GM12878 (cell line): ENCODE measurements around the gene SCLT1. TPM values are rescaled to one million over a fixed set of nuclear protein-coding genes. Genes with fewer than 3 reads are reported as not detected.
A peak's percentile ranks its signal among the peaks of the same experiment; 100 is the strongest.

Experiments used
- CBX5 ChIP-seq: sonication (generic); IDR thresholded peaks from 2 replicates; pipeline ENCODE4 v1.6.1; 2016; ENCODE audit warnings: low read depth, moderate library complexity, mild to moderate bottlenecking, inconsistent platforms
- EED ChIP-seq: sonication (generic); IDR thresholded peaks from 2 replicates; pipeline ENCODE4 v1.6.1; 2016; ENCODE audit warnings: antibody characterized with exemption, low read depth
- NFIC ChIP-seq: IDR thresholded peaks from 2 replicates; pipeline ENCODE4 v1.6.1; 2012; ENCODE audit warnings: low read depth, mild to moderate bottlenecking, inconsistent platforms, low read length, moderate library complexity
- RAD21 ChIP-seq: IDR thresholded peaks from 2 replicates; pipeline ENCODE4 v1.6.1; 2011; ENCODE audit warnings: mild to moderate bottlenecking, low read depth, low read length, moderate library complexity; ENCODE audit not compliant: insufficient read depth
- polyA plus RNA-seq, 11 experiments: library from polyadenylated mRNA; depleted of rRNA in 4 of 11; unstranded in 6 of 11; stranded (reverse) in 5 of 11; fragments of >200 nt; fragmentation: Nextera tagmentation in 4 of 11; fragmentation: Illumina TruSeq in 1 of 11; extraction: Ambion mirVana in 4 of 11; extraction: Trizol in 1 of 11; gene quantifications; 1 replicate in 1 of 11; 2 replicates in 10 of 11; pipeline versions ENCODE4 v1.2.1 to v1.2.3, GENCODE V29; 2011 to 2016; ENCODE audit warnings: inconsistent platforms in 2 of 11, missing spikeins in 2 of 11, low read depth in 1 of 11
- total RNA-seq, 4 experiments: library from RNA; depleted of rRNA in 3 of 4; stranded (reverse); fragments of >200 nt in 3 of 4; fragmentation: Illumina TruSeq in 1 of 4; extraction: Trizol in 1 of 4; gene quantifications; 2 replicates each; pipeline versions ENCODE4 v1.2.1 to v1.2.3, GENCODE V29; 2013 to 2021
- TF ChIP-seq, protein P1 (sequence below): IDR thresholded peaks from 2 replicates; pipeline ENCODE4 v1.6.1; 2011; ENCODE audit warnings: low read depth, mild to moderate bottlenecking, low read length, moderate library complexity, borderline replicate concordance; ENCODE audit errors: extremely low read depth
- TF ChIP-seq, protein P2 (sequence below), 3 experiments: IDR thresholded peaks in 2 of 3; conservative IDR thresholded peaks in 1 of 3; 2 replicates each; pipeline ENCODE4 v1.5.1; 2011; ENCODE audit warnings: low read depth in 3 of 3, low read length in 3 of 3, mild to moderate bottlenecking in 3 of 3, control low read depth in 2 of 3, moderate library complexity in 2 of 3, inconsistent platforms in 1 of 3, mixed read lengths in 1 of 3; ENCODE audit not compliant: control insufficient read depth in 2 of 3, insufficient read depth in 1 of 3; ENCODE audit errors: extremely low read depth in 1 of 3
- TF ChIP-seq, protein P3 (sequence below): fragments of 450-650 bp; IDR thresholded peaks from 2 replicates; pipeline ENCODE4 v1.6.1; 2017; ENCODE audit warnings: mild to moderate bottlenecking, low read depth, inconsistent platforms; ENCODE audit not compliant: poor library complexity, severe bottlenecking

SCLT1 gene
- total and polyA plus RNA-seq, 10 of the 15 experiments (the other 5 are each of a cell fraction or from before 2014, with no cell fraction given), result 7.8 to 31.4 (median 19.6) TPM

DNA sequence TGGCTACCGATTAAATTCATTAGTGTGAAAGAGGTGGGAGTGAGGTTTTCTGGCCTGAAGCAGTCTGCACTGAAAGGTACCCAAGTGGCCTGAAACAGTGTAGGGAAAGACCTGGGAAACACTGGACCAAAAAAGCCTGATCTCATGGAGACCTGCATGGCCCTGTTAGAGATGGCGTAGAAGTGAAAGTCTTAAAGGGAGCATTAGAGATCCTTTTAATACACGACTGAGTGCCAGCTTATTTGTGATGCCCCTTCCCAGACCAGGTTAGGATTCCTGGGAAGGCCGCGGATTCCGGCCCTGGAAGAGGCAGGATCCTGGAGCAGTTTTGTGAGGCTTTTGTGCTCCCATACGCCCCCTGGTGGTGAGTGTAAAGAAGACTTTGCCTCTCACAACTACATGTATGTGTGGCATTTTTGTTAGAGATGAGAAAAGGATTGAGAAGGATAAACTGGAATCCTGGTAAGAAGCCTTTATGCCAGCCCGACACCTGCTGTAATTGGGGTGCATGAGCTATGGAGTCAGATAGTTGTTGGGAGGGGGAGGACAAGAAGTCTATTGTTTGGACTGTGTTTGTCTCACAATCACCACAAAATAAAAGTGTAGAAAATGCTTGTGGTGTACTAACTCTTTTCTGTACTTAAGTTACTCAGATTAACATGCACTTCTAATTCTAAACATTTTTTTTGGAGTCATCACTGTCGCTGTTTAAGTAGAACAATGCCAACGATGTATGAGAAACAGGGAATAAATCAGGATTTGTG, 229.8 kb downstream of the SCLT1 start (continued):
- TF ChIP-seq EED (peak; percentile 95), NFIC (peak; percentile 26; the same call in 1 of the 2 replicates), CBX5 (peak; percentile 46; the same call in 1 of the 2 replicates), RAD21 (peak; percentile 75)
- TF ChIP-seq, protein P1, sequence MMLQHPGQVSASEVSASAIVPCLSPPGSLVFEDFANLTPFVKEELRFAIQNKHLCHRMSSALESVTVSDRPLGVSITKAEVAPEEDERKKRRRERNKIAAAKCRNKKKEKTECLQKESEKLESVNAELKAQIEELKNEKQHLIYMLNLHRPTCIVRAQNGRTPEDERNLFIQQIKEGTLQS, result no peak
- TF ChIP-seq, protein P2, sequence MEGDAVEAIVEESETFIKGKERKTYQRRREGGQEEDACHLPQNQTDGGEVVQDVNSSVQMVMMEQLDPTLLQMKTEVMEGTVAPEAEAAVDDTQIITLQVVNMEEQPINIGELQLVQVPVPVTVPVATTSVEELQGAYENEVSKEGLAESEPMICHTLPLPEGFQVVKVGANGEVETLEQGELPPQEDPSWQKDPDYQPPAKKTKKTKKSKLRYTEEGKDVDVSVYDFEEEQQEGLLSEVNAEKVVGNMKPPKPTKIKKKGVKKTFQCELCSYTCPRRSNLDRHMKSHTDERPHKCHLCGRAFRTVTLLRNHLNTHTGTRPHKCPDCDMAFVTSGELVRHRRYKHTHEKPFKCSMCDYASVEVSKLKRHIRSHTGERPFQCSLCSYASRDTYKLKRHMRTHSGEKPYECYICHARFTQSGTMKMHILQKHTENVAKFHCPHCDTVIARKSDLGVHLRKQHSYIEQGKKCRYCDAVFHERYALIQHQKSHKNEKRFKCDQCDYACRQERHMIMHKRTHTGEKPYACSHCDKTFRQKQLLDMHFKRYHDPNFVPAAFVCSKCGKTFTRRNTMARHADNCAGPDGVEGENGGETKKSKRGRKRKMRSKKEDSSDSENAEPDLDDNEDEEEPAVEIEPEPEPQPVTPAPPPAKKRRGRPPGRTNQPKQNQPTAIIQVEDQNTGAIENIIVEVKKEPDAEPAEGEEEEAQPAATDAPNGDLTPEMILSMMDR (IDR thresholded peaks at IDR 0.05 in 2 of 3, conservative IDR thresholded peaks at IDR 0.05 in 1 of 3; ENCODE audit: control insufficient read depth in 2 of 3, extremely low read depth in 1 of 3, insufficient read depth in 1 of 3, low read depth in 3 of 3, low read length in 3 of 3), result peak; percentile 73 to 83 (median 81)
- TF ChIP-seq, protein P3, sequence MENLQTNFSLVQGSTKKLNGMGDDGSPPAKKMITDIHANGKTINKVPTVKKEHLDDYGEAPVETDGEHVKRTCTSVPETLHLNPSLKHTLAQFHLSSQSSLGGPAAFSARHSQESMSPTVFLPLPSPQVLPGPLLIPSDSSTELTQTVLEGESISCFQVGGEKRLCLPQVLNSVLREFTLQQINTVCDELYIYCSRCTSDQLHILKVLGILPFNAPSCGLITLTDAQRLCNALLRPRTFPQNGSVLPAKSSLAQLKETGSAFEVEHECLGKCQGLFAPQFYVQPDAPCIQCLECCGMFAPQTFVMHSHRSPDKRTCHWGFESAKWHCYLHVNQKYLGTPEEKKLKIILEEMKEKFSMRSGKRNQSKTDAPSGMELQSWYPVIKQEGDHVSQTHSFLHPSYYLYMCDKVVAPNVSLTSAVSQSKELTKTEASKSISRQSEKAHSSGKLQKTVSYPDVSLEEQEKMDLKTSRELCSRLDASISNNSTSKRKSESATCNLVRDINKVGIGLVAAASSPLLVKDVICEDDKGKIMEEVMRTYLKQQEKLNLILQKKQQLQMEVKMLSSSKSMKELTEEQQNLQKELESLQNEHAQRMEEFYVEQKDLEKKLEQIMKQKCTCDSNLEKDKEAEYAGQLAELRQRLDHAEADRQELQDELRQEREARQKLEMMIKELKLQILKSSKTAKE, result no peak
